ENCODE measurements around the gene ACO1.

GRCh38 chr9:32449969-32450368 lies 65.5 kb downstream of the ACO1 start:
- no peak for TF ChIP-seq CTCF (IDR thresholded peaks at IDR 0.05)
- no peak for TF ChIP-seq POLR2A (IDR thresholded peaks at IDR 0.05)
